Smooth muscle cell (in vitro differentiated cells): ENCODE data around the gene GPR31. TPM values are rescaled to one million over a fixed set of nuclear protein-coding genes. Genes with fewer than 3 reads are reported as not detected.

Experiments used
- DNase-seq: peaks from one replicate; lab custom pipeline; 2025; ENCODE audit not compliant: unreplicated experiment; lab: John Stamatoyannopoulos, UW
- H2AFZ ChIP-seq: fragments of 200-600 bp; sonication (generic); 2 replicates; pipeline ENCODE4 v1.6.0; 2016; ENCODE audit warnings: antibody characterized with exemption, low read depth, mild to moderate bottlenecking
- H3F3A ChIP-seq: fragments of 200-600 bp; sonication (generic); 2 replicates; pipeline ENCODE4 v1.6.0; 2017; ENCODE audit warnings: antibody characterized with exemption, low read depth
- H3K27ac ChIP-seq: fragments of 200-600 bp; sonication (generic); 2 replicates; pipeline ENCODE4 v1.5.1; 2016; ENCODE audit warnings: low read depth, mild to moderate bottlenecking
- H3K27me3 ChIP-seq: fragments of 200-600 bp; sonication (generic); 2 replicates; pipeline ENCODE4 v1.6.1; 2016; ENCODE audit warnings: low read depth, mild to moderate bottlenecking
- H3K36me3 ChIP-seq: fragments of 200-600 bp; sonication (generic); 2 replicates; pipeline ENCODE4 v1.5.1; 2016; ENCODE audit warnings: low read depth
- H3K4me1 ChIP-seq: fragments of 200-600 bp; sonication (generic); 2 replicates; pipeline ENCODE4 v1.5.1; 2016; ENCODE audit warnings: low read depth
- H3K4me2 ChIP-seq: fragments of 200-600 bp; sonication (generic); 2 replicates; pipeline ENCODE4 v1.6.0; 2016; ENCODE audit warnings: mild to moderate bottlenecking
- H3K4me3 ChIP-seq: fragments of 200-600 bp; sonication (generic); 2 replicates; pipeline ENCODE4 v1.5.1; 2016; ENCODE audit warnings: mild to moderate bottlenecking
- H3K79me2 ChIP-seq: fragments of 200-600 bp; sonication (generic); 2 replicates; pipeline ENCODE4 v1.6.0; 2016; ENCODE audit warnings: low read depth, mild to moderate bottlenecking
- H3K9ac ChIP-seq: fragments of 200-600 bp; sonication (generic); 2 replicates; pipeline ENCODE4 v1.6.0; 2016; ENCODE audit warnings: low read depth
- H3K9me3 ChIP-seq: fragments of 200-600 bp; sonication (generic); replicated peaks from 2 replicates; pipeline ENCODE4 v1.5.1; 2016; ENCODE audit warnings: low read depth
- H4K20me1 ChIP-seq: fragments of 200-600 bp; sonication (generic); 2 replicates; pipeline ENCODE4 v1.6.0; 2016; ENCODE audit warnings: low read depth
- CTCF ChIP-seq: fragments of 200-600 bp; sonication (generic); IDR thresholded peaks from 2 replicates; pipeline ENCODE4 v1.5.1; 2017; ENCODE audit warnings: borderline replicate concordance, mild to moderate bottlenecking, antibody characterized with exemption; ENCODE audit not compliant: insufficient read depth, poor library complexity, severe bottlenecking
- WGBS: methylation state at CpG from one replicate; pipeline ENCODE4 v1.1.7; 2016; ENCODE audit warnings: low lambda C conversion rate; 5-methylcytosine and 5-hydroxymethylcytosine counted together
- polyA plus RNA-seq: library from polyadenylated mRNA; unstranded; fragments of >200 nt; fragmentation: Nextera tagmentation; extraction: Ambion mirVana; gene quantifications from 2 replicates; pipeline ENCODE4 v1.2.1, GENCODE V29; 2016
- total RNA-seq: library from RNA; depleted of rRNA; stranded (reverse); fragments of >200 nt; gene quantifications from 2 replicates; pipeline ENCODE4 v1.2.3, GENCODE V29; 2014

The GPR31 gene
- total and polyA plus RNA-seq, 2 experiments from 2014 or later = not detected

- Histone ChIP-seq H3K4me3 (no peak overlapping the region), H3K27me3 (no peaks in the 10 kb centered on the region), H2AFZ (no peak overlapping the region), H3K4me2 (no peak overlapping the region), H3K79me2 (no peaks in the 10 kb centered on the region), H4K20me1 (no peaks in the 10 kb centered on the region), H3K36me3 (no peaks in the 10 kb centered on the region), H3K4me1 (no peaks in the 10 kb centered on the region), H3F3A (no peaks in the 10 kb centered on the region), H3K9ac (no peak overlapping the region), H3K9me3 (no peaks in the 10 kb centered on the region), H3K27ac (no peak overlapping the region)
- no peak for TF ChIP-seq CTCF
- WGBS = 92% methylated on average over 12 of the region's 12 CpGs
- DNase-seq = no peak
Observed at GRCh38 chr6:167162591-167162990, 4.8 kb upstream of the GPR31 start.

GRCh38 chr6:167161851-167162467 is 4.2 kb upstream of the GPR31 start:
- DNase-seq = no peak
- WGBS = 93% methylated on average over 5 of the region's 5 CpGs
- H3K36me3 ChIP-seq = no peaks in the 10 kb centered on the region
- no peak overlapping the region for H3K4me3 ChIP-seq
- no peaks in the 10 kb centered on the region for H3F3A ChIP-seq
- H2AFZ ChIP-seq = no peak overlapping the region
- H3K9ac ChIP-seq = no peak overlapping the region
- no peaks in the 10 kb centered on the region for H3K27me3 ChIP-seq
- H3K79me2 ChIP-seq = no peaks in the 10 kb centered on the region
- TF ChIP-seq CTCF = no peak
- no peaks in the 10 kb centered on the region for H3K9me3 ChIP-seq
- no peak overlapping the region for H3K4me2 ChIP-seq
- H4K20me1 ChIP-seq = no peaks in the 10 kb centered on the region
- no peak overlapping the region for H3K27ac ChIP-seq
- no peaks in the 10 kb centered on the region for H3K4me1 ChIP-seq

- Histone ChIP-seq H3K4me1 (no peaks in the 10 kb centered on the region), H2AFZ (no peak overlapping the region), H3K79me2 (no peaks in the 10 kb centered on the region), H3K27ac (no peak overlapping the region), H3K27me3 (no peaks in the 10 kb centered on the region), H4K20me1 (no peaks in the 10 kb centered on the region), H3K9me3 (no peaks in the 10 kb centered on the region), H3F3A (no peaks in the 10 kb centered on the region), H3K4me2 (no peak overlapping the region), H3K36me3 (no peaks in the 10 kb centered on the region), H3K4me3 (no peak overlapping the region), H3K9ac (no peak overlapping the region)
- 96% methylated on average over 19 of the region's 19 CpGs for WGBS
- TF ChIP-seq CTCF = no peak
- no peak for DNase-seq
Observed at GRCh38 chr6:167157414-167157813, 366 bp downstream of the GPR31 start.

GRCh38 chr6:167154895-167155294 is 2.9 kb downstream of the GPR31 start:
- 92% methylated on average over 2 of the region's 2 CpGs for WGBS

More at GRCh38 chr6:167154895-167155294, 2.9 kb downstream of the GPR31 start:
- Histone ChIP-seq H3F3A (no peaks in the 10 kb centered on the region), H3K9ac (no peak overlapping the region), H3K36me3 (no peaks in the 10 kb centered on the region), H3K27me3 (no peaks in the 10 kb centered on the region), H3K9me3 (no peaks in the 10 kb centered on the region), H3K4me2 (no peak overlapping the region), H3K27ac (no peak overlapping the region), H2AFZ (no peak overlapping the region), H3K4me1 (no peaks in the 10 kb centered on the region), H3K4me3 (no peak overlapping the region), H3K79me2 (no peaks in the 10 kb centered on the region), H4K20me1 (no peaks in the 10 kb centered on the region)
- no peak for DNase-seq
- no peak for TF ChIP-seq CTCF
